ENCODE measurements around the gene KCNJ11.
A peak's percentile ranks its signal among the peaks of the same experiment; 100 is the strongest.

KCNJ11 gene

GRCh38 chr11:17389957-17390649, 1.6 kb upstream of the KCNJ11 start:
- DNase-seq = no peak

GRCh38 chr11:17389211-17389956, 925 bp upstream of the KCNJ11 start:
- peak; percentile 74 to 79 for DNase-seq

GRCh38 chr11:17387811-17388210, 648 bp downstream of the KCNJ11 start:
- no peak for DNase-seq

GRCh38 chr11:17387254-17387653, 1.2 kb downstream of the KCNJ11 start:
- no peak for DNase-seq

- peak; percentile 69 to 72 for DNase-seq
Observed at GRCh38 chr11:17386331-17387084, 2.0 kb downstream of the KCNJ11 start.

- DNase-seq = no peak
Observed at GRCh38 chr11:17385926-17386325, 2.5 kb downstream of the KCNJ11 start.

GRCh38 chr11:17385492-17385891, 3.0 kb downstream of the KCNJ11 start:
- DNase-seq = no peak

GRCh38 chr11:17384002-17384511, 4.4 kb downstream of the KCNJ11 start:
- peak; percentile 74 to 76 for DNase-seq

- peak; percentile 1 to 50 for DNase-seq
Observed at GRCh38 chr11:17383461-17383860, 5.0 kb downstream of the KCNJ11 start.

- DNase-seq = no peak
Observed at GRCh38 chr11:17382046-17382728, 6.3 kb downstream of the KCNJ11 start.

- no peak for DNase-seq
Observed at GRCh38 chr11:17381156-17381555, 7.3 kb downstream of the KCNJ11 start.

- DNase-seq = no peak
Observed at GRCh38 chr11:17379383-17380180, 8.9 kb downstream of the KCNJ11 start.

GRCh38 chr11:17378655-17379054, 9.8 kb downstream of the KCNJ11 start:
- no peak for DNase-seq

GRCh38 chr11:17376493-17376892, 12.0 kb downstream of the KCNJ11 start:
- DNase-seq = no peak

GRCh38 chr11:17375547-17375946, 12.9 kb downstream of the KCNJ11 start:
- no peak for DNase-seq

GRCh38 chr11:17371614-17372013, 16.8 kb downstream of the KCNJ11 start:
- DNase-seq = no peak

GRCh38 chr11:17369684-17370243, 18.7 kb downstream of the KCNJ11 start:
- no peak for DNase-seq

- DNase-seq = no peak
Observed at GRCh38 chr11:17369094-17369493, 19.4 kb downstream of the KCNJ11 start.

GRCh38 chr11:17368551-17368950, 19.9 kb downstream of the KCNJ11 start:
- no peak for DNase-seq

- DNase-seq = no peak
Observed at GRCh38 chr11:17366495-17366894, 22.0 kb downstream of the KCNJ11 start.

- DNase-seq = peak; percentile 81 to 85
Observed at GRCh38 chr11:17354601-17354991, 33.9 kb downstream of the KCNJ11 start.

Data from Kasumi-1 (cell line).